ENCODE data around the gene PDE9A.

PDE9A gene

DNA sequence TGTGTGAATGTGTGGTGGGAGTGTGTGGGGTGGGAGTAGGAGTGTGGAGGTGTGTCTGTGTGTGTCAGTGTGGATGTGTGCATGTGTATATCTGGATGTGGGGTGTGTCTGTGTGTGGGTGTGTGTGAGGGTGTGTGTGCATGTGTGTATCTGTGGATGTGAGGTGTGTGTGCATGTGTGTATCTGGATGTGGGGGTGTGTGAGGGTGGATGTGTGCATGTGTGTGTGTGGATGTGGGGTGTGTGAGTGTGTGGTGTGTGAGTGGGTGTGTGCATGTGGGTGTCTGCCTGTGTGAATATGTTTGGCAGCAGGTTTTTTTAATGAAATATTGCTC lies 106.1 kb downstream of the PDE9A start:
- no peak for DNase-seq

DNA sequence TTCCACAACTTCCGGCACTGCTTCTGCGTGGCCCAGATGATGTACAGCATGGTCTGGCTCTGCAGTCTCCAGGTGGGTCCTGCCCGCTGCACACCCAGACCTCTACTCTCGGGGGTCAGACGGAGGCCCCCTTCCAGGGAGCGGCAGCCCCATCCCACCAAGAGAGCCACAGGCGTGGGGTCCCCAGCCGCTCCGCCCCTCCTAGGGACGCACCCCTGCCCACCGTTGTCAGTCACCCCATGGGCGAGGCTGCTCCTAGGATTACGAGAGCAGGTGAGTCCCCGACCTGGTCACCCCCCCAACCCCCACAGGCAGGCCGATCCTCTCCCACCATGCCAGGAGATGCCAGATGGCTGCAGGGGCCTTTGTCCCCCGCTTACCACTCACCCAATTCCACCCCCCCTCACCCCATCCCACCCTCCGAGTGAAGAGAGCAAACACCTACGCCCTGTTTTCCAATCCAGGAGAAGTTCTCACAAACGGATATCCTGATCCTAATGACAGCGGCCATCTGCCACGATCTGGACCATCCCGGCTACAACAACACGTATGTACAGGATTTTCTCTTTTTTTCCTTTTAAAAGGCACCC lies 107.0 kb downstream of the PDE9A start:
- DNase-seq, result no peak

DNA sequence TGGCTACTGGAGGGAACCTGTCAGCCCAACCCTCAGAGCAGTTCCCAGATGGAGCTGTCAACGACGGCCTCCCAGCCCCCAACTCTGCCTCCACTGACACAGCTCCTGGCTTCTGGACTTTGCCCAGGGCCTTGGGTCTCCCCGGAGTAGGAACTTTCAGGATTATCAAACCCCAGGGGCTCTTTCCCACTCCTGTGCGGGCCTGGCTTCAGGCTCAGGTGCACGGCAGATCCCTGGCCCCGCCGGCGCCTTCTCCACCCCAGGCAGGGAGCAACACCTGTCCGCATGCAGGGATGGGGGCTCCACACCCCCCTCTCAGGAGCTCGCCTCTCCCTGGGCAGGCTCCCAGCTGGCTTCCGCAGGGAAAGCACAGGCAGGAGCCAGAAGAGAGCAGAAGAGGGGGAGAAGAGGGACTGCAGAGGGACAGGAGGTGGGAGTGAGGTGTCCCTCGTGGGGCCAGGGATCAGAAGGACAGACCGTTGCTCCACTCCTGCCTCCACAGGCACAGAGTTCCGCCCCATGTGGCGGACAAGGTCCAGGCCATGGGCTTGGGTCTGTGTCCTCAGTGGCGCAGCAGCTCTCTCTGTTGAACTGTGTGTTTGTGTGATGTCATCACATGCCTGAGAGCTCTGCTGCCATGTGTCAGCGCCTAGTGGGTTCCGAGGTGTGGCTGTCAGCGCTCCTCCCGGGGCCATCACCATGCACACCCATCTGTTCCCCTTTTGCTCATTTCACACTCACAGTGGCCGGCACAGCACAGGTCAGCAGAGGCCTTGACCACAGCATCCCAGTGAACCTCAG lies 107.7 kb downstream of the PDE9A start:
- peak in 1 of 14 donors; percentile 50 for DNase-seq

DNA sequence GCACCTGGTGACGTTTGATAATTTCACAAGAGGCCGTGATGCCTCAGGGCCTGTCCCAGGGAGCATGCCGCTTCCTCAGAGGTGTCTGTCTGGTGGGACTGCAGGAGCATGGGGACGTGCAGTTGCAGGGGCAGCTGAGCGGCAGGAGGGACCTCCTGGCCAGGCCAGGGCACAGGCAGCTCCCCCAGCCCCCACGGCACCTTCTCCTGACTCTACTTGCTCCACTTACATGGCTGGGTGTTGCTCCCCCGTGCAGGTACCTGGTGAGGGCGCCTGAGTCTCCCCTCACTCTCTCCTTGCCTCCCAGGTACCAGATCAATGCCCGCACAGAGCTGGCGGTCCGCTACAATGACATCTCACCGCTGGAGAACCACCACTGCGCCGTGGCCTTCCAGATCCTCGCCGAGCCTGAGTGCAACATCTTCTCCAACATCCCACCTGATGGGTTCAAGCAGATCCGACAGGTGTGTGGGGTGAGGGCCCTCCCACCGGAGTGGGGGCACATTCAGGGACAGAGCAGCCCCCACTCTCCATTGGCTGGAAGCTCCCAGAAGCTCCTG lies 108.4 kb downstream of the PDE9A start:
- DNase-seq, result no peak

DNA sequence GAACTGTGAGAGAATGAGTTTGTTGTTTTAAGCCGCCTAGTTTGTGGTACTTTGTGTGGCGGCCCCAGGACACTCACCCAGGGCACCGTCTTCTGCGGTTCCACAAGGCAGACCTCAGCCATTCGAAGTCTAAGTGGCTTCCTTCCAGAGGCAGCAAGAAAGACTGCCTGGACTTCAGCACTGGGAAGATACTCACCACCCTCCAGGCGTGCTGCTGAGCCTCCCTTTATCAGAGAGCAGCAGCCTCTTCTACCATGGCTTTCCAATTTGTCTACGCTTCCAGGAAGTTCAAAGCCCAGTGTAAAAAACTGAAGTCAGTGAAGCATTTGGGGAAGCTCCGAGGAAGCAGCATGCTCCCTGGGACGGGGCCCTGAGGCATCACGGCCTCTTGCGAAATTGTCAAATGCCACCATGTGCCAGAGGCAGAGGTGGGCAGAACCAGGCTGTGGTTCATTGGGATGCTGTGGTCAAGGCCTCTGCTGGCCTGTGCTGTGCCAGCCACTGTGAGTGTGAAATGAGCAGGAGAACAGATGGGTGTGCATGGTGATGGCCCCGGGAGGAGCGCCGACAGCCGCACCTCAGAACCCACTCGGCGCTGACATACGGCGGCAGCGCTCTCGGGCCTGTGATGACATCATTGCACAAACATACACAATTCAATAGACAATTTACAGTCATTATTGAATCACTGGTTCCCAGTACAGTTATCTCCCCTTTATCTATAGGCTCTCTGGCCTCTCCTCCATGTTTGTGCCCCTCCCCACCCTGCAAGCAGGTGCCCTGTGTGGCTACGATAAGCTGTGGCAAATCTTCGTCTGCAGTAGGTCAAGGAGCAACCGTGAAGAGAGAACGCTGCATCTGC lies 110.4 kb downstream of the PDE9A start:
- peak in 5 of 14 donors; percentile 13 to 54 (median 19) for DNase-seq

DNA sequence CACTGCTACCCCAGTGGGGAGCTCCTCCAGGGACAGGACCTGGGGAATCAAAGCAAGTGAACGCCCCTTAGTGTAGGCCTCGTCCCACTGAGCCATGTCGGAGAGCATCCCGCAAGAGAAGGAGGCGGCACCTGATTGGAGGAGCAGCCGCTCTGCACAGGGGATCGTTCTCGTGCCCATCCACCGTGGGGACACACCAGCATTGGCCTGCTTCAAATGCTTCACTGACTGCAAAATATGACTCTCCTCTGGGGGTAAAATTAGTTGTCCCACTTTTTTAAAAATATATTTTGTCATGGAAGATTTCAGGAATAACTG lies 111.0 kb downstream of the PDE9A start:
- DNase-seq, result no peak

DNA sequence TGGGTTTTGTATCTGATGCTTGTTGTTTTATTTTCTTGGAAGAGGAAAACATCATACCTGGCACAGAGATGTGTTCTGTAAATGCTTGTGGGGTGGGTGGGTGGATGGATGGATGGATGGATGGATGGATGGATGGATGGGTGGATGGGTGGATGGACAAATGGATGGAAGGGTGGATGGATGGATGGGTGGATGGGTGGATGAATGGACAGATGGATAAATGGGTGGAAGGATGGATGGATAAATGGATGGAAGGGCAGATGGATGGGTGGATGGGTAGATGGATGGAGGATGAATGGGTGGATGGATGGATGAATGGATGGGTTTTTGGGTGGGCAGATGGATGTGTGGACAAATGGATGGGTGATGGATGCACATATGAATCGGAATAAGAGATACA lies 111.5 kb downstream of the PDE9A start:
- no peak for DNase-seq

DNA sequence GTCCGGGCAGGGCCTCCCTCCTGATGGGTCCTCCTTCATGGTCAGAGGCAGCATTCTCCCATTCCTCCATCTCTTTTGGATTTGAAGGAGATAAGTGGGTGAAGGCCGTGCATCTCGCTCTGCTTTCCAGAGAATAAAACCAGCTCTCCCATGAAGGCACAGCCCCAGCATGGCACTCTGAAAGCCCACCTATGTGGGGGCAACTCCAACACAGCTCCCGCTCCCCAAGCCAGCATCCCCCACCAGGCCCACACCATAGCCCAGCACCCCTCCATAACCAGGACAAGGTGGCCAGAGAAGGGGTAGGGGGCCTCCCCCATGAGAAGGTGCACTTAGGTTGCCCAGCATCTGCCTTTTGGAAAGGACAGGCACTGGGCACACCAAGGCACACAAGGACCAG lies 112.2 kb downstream of the PDE9A start:
- no peak for DNase-seq

DNA sequence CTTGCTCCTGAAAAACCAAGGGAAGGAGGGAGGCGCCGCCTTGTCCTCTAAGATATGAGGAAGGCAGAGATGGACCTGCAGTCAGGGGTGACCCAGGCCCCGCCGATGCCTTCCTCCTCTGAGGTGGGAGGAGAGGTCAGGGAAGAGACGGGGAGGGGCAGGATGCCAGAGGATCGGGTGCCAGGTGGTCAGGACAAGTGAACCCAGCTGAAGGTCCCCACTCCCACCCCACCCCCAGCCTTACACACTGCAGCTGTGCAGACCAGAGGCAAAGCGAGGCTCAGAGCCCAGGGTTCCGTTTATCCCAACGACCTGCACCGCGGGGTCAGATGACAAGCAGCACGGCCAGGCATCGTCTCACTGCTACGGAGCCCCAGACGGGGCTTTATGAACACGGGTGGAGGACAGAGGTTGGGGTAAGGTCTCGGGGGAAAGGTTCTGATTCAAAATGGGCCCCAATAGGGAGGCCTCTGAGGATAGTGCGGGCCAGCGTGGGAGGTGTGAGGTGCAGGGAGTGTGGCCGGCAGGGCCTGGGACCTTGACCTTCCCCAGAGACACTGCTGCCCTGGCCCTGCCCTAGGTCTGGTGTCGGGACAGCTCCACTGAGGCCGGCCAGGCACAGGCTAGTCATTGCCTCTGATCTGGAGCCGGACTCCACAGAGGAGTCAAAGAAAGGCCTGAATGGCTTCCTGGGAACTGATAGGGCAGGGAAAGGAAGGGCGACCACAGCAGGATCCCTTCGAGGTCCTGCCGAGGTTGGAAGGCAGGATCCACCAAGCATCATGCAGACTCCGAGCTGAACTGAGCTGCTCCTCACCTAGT lies 113.5 kb downstream of the PDE9A start:
- no peak for DNase-seq

DNA sequence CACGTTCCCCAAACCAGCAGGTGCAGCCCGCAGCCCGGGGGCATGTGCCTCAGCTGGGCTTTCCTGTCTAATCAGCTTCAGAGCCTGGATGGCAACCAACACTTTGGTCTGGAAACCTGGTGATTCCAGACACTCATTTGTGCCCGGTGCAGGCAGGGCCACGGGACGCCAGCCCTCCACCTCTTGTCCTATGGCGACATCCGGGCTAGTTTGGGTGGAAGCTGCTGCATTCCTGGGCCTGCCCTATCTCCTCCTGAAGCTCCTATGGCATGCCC lies 114.1 kb downstream of the PDE9A start:
- DNase-seq, result no peak

DNA sequence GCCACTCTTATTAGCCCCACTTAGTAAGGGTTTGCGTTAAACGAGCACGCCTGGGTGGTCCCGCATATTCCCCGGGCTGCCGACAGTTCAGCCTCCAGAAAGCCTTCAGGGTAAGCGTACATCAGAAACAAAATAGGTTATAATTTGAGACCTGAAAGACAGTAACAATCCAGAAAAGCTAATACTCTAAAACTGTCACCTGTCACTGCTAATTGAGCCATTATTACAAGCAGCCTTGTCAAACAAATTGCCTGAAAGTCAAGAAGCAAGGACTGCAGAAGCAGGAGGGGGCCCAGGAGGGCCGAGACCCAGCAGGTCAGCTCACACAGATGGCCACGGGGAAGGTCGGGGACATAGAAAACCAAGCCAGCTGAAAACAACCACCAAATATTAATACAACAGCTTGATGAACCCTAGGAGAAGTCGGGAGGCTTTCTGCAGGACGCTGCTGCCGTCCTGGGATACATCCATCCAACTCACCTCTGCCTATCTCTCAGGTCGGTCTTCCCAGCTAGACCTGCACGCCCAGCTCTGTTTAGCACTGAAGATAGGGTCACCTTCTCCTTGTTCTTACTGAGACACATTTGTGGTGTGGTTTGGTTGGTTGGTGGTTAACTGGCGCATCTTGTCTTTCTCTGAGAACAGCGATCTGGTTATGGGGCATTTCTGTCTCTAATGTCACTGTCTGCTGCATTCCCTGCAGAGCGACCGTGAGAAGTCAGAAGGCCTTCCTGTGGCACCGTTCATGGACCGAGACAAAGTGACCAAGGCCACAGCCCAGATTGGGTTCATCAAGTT lies 115.1 kb downstream of the PDE9A start:
- DNase-seq, result no peak

DNA sequence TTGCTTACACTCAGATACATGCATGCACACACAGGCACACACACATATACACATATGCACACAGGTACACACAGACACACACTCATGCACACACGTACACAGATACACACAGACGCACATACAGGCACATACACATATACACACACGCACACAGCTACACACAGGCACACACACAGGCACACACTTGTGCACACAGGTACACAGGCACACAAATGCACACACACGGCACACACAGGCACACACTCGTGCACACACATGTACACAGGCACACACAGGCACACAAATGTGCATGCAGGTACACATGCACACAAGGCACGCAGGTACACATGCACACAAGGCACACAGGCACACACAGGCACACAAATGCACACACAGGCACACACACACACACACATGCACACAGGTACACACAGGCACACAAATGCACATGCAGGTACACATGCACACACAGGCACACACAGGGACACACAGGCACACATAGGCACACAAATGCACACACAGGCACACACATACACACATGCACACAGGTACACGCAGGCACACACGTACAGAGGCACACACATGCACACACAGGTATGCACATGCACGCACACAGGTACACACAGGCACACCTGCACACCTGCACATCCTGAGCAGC lies 115.9 kb downstream of the PDE9A start:
- DNase-seq, result no peak

DNA sequence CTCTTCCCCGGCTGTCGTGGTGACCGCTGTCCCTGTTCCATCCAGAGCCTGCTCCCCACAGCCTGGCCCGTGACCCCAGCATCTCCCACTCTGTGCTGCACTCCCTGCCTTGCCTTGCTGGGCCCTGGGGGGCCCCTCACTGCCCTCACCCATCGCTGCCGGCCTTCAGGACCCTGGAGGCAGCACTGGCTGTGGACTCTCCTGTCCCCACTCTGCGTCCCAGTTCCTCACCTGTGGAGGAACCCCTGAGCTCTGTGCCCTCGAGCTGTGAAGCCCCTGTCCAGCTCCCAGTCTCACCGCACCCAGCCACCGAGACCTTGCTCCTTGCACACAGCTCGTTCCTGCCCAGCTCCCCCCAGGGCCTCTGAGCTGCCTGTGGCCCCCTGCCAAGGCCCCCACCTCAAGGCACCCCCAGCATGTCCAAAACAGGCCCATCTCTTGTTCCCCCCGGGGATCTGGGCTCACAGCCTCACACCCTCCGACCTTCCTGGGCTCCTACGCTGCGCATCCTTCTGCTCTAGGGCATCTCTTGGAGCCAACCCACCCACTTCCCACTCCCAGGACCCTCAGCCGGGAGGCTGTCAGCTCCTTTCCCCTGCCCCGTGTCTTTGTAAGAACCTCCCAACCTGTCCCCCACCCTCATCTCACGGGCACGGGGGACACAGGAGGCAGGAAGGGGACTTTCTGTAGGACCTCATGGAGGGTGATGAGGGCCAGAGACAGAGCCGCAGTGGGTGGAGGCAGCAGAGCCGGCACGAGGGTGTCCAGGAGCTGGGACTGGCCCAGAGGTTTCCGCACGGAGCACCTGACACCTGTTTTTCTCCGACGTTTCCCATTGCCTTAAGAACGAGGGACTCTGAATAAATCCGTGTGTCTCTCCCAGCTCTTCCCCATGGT lies 116.6 kb downstream of the PDE9A start:
- no peak for DNase-seq

DNA sequence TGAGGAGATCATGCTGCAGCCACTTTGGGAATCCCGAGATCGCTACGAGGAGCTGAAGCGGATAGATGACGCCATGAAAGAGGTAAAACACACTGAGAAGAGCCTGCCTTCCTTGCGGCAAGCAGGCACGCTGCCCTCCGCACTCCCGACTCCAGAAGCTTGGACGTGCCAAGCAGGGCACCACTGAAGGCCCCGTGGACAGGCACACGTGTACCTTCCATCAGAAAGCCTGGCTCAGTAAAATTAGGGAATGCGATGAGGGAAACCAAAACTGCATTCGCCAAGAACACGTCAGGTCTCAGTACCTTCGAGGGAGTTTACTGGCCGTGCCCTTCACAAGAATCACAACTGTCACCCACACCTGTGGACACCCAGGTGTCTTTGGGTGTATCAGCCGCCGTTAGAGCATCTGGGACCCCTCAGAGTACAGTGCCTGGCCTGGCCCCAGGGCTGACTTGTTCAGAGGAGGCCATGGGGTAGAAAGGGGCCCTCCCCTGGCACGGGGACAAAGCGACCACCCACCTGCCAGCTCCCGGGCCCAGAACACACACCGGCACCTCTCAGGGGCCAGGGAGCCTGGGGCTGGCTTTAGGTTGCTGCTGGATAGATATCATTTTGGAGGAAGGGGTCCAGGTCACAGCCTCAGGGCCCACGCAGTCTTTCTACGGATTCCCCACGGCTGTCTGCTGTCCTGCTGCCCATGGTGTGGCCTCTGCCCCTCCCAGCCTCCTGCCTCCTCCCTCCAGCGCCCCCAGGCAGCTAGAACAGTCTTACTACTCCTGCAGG lies 117.5 kb downstream of the PDE9A start:
- no peak for DNase-seq

DNA sequence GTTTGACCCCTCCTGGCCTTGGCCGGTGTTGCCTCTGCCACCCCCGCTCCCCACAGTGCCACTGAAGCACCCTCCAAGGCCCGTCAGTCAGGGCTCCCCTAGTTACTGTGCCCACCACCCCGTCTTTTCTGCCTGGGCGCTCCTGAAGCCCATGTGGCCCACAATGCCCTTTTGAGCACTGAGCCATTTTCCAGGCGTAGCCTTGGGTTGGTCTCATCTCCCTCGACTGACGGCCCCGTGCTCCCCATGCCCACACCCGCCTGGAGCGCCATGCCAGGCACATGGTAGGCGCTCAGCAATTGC lies 118.0 kb downstream of the PDE9A start:
- no peak for DNase-seq

DNA sequence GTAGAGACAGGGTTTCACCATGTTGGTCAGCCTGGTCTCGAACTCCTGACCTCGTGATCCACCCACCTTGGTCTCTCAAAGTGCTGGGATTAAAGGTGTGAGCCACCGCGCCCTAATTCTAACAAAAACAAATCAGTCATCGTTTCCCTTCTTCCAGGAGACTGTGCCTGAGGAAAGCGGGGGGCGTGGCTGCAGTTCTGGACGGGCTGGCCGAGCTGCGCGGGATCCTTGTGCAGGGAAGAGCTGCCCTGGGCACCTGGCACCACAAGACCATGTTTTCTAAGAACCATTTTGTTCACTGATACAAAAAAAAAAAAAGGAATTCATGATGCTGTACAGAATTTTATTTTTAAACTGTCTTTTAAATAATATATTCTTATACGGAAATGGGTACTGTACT lies 121.7 kb downstream of the PDE9A start:
- no peak for DNase-seq

DNA sequence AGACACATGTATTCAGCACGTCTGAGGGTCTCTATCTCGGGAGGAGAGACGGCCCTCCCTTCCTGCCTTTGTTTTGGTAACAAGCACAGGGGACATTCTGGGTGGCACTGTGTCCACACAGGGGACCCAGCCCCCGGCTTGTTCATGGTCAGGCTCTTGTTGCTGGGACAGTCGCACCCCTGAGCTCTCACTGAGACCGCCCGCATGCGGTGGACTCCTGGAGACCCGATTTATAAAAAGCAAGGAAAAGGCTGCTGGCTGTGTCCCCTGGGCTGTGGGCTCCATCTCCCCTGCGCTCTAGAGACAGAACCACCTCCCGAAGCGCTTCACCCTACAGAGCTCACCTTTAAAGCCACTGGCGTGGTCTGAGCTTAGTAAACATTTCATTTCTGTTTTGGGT lies 122.5 kb downstream of the PDE9A start:
- DNase-seq, result no peak

DNA sequence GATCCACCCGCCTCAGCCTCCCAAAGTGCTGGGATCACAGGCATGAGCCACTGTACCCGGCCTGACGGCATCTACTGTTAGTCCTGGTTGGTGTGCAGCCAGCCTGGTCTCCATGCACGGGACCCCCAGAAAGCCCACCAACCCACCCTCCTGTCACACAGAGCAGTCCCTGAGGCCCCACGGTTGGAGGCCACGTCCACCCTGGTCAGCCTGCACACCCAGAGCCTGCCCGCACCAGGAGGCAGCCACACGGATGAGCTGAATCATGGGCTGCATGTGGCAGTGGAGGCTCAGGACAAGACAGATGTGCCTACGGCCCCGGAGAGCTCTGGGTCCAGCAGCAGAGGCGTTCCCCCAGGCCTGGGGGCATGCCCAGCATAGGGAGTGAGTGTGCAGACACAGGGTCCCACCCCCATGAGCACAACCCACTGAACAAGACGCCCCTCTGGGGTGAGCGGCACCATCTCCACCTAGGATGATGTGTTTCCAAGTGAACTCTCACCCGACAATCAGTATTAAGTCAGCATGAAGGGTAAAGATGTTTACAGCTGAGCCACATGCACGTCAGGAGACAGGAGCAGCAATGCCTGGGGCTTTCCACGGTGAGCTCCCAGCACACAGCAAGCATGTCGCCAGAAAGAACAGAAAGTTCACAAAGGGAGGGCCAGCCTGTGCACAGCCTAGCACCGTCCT lies 123.8 kb downstream of the PDE9A start:
- DNase-seq, result no peak

DNA sequence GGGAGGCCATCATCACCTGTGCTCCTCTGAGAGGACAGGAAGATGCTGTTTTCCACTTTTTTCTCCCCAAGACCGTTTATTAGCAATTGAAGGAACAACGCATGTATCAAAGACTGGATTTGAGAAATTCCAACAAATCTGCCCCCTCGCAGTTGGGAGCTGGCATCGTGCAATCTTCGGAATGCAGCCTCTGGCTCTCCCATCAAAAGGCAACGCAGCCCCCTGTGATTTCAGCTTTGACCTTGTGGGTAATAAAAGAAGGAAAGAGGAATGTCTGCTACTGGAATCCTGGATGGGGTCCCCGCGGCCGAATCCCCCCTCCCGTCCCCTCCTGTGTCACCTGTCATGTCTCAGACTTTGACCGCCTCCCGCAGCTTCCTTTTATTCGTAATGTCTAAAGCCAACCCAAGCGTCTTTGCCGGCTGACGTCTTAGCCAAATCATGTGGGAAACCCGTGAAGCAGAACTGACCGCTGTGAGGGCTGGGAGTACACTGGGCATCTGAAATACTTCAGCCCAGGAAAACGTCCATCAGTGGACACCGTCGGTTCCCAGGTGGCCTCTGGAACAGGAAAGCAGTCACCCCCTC lies 124.4 kb downstream of the PDE9A start:
- DNase-seq, result peak in 9 of 14 donors; percentile 6 to 70 (median 37)

Data from C1 segment of cervical spinal cord (tissue), 14 donors.